Measurements from ENCODE around the gene SETX. TPM values are rescaled to one million over a fixed set of nuclear protein-coding genes. Genes with fewer than 3 reads are reported as not detected.
A peak's percentile ranks its signal among the peaks of the same experiment; 100 is the strongest.

The SETX gene
- total and polyA plus RNA-seq, 3 experiments from 2014 or later = 32.4 to 39.3 (median 37.3) TPM

GRCh38 chr9:132230605-132231004, 124.2 kb downstream of the SETX start:
- DNase-seq = no peak
- H3K36me3 Mint-ChIP-seq = no peaks in the 10 kb centered on the region
- H3K9me3 Mint-ChIP-seq = no peaks in the 10 kb centered on the region
- H3K4me1 ChIP-seq (ENCODE audit: insufficient read depth, low read length) = no peaks in the 10 kb centered on the region
- no peaks in the 10 kb centered on the region for H3K4me1 Mint-ChIP-seq
- no peak overlapping the region for H3K4me3 ChIP-seq (ENCODE audit: low read length)
- POLR2A ChIA-PET = no interaction called here
- no peaks in the 10 kb centered on the region for H3K9me3 ChIP-seq (ENCODE audit: low read length)
- H3K36me3 ChIP-seq (ENCODE audit: insufficient read depth, low read length) = no peaks in the 10 kb centered on the region
- no peak overlapping the region for H3K27ac Mint-ChIP-seq
- no peak overlapping the region for H3K27ac ChIP-seq (ENCODE audit: low read depth, low read length)
- H3K27me3 Mint-ChIP-seq = peaks cover 2 to 3% of the 10 kb centered on the region in 2 donors
- H3K4me3 Mint-ChIP-seq = no peak overlapping the region
- H3K27me3 ChIP-seq (ENCODE audit: insufficient read depth, low read length, poor library complexity, severe bottlenecking) = no peaks in the 10 kb centered on the region
- CTCF ChIA-PET = no interaction called here

- Mint-ChIP-seq H3K4me1 (no peaks in the 10 kb centered on the region), H3K4me3 (no peak overlapping the region), H3K27me3 (peaks cover 0 to 3% of the 10 kb centered on the region in 2 donors), H3K27ac (peak overlapping the region in 1 of 8 donors; percentile 91), H3K36me3 (no peaks in the 10 kb centered on the region), H3K9me3 (no peaks in the 10 kb centered on the region)
- DNase-seq = no peak
- ChIA-PET POLR2A (no interaction called here), CTCF (no interaction called here)
- H3K27ac ChIP-seq (ENCODE audit: low read depth, low read length) = no peak overlapping the region
- no peaks in the 10 kb centered on the region for H3K27me3 ChIP-seq (ENCODE audit: insufficient read depth, low read length, poor library complexity, severe bottlenecking)
- no peaks in the 10 kb centered on the region for H3K4me1 ChIP-seq (ENCODE audit: insufficient read depth, low read length)
- H3K4me3 ChIP-seq (ENCODE audit: low read length) = no peak overlapping the region
- no peaks in the 10 kb centered on the region for H3K9me3 ChIP-seq (ENCODE audit: low read length)
- H3K36me3 ChIP-seq (ENCODE audit: insufficient read depth, low read length) = no peaks in the 10 kb centered on the region
Observed at GRCh38 chr9:132228062-132228461, 126.7 kb downstream of the SETX start.

- no peaks in the 10 kb centered on the region for H3K4me1 Mint-ChIP-seq
- H3K9me3 Mint-ChIP-seq = no peaks in the 10 kb centered on the region
- Histone ChIP-seq H3K27ac (ENCODE audit: low read depth, low read length) (no peak overlapping the region), H3K27me3 (ENCODE audit: insufficient read depth, low read length, poor library complexity, severe bottlenecking) (no peaks in the 10 kb centered on the region), H3K9me3 (ENCODE audit: low read length) (no peaks in the 10 kb centered on the region), H3K4me3 (ENCODE audit: low read length) (no peak overlapping the region), H3K36me3 (ENCODE audit: insufficient read depth, low read length) (no peaks in the 10 kb centered on the region), H3K4me1 (ENCODE audit: insufficient read depth, low read length) (no peaks in the 10 kb centered on the region)
- H3K36me3 Mint-ChIP-seq = no peaks in the 10 kb centered on the region
- ChIA-PET POLR2A (no interaction called here), CTCF (no interaction called here)
- no peak overlapping the region for H3K4me3 Mint-ChIP-seq
- H3K27me3 Mint-ChIP-seq = peaks cover 0 to 3% of the 10 kb centered on the region in 2 donors
- H3K27ac Mint-ChIP-seq = no peak overlapping the region
- DNase-seq = no peak
Observed at GRCh38 chr9:132226571-132227430, 128.0 kb downstream of the SETX start.

- Histone ChIP-seq H3K27ac (ENCODE audit: low read depth, low read length) (no peak overlapping the region), H3K36me3 (ENCODE audit: insufficient read depth, low read length) (no peaks in the 10 kb centered on the region), H3K4me1 (ENCODE audit: insufficient read depth, low read length) (no peaks in the 10 kb centered on the region), H3K4me3 (ENCODE audit: low read length) (no peak overlapping the region), H3K9me3 (ENCODE audit: low read length) (no peaks in the 10 kb centered on the region), H3K27me3 (ENCODE audit: insufficient read depth, low read length, poor library complexity, severe bottlenecking) (no peaks in the 10 kb centered on the region)
- no peak overlapping the region for H3K4me3 Mint-ChIP-seq
- no peaks in the 10 kb centered on the region for H3K36me3 Mint-ChIP-seq
- H3K27me3 Mint-ChIP-seq = peaks cover 3 to 4% of the 10 kb centered on the region in 2 donors
- ChIA-PET CTCF (no interaction called here), POLR2A (no interaction called here)
- no peak overlapping the region for H3K27ac Mint-ChIP-seq
- H3K9me3 Mint-ChIP-seq = no peaks in the 10 kb centered on the region
- H3K4me1 Mint-ChIP-seq = no peaks in the 10 kb centered on the region
- DNase-seq = no peak
Observed at GRCh38 chr9:132224645-132225044, 130.1 kb downstream of the SETX start.

GRCh38 chr9:132221941-132222340, 132.8 kb downstream of the SETX start:
- no peaks in the 10 kb centered on the region for H3K36me3 ChIP-seq (ENCODE audit: insufficient read depth, low read length)
- no peak overlapping the region for H3K27ac Mint-ChIP-seq
- H3K4me3 ChIP-seq (ENCODE audit: low read length) = no peak overlapping the region
- H3K27me3 Mint-ChIP-seq = peaks cover 3 to 4% of the 10 kb centered on the region in 2 donors
- no peaks in the 10 kb centered on the region for H3K27me3 ChIP-seq (ENCODE audit: insufficient read depth, low read length, poor library complexity, severe bottlenecking)
- H3K4me1 ChIP-seq (ENCODE audit: insufficient read depth, low read length) = no peaks in the 10 kb centered on the region
- no peaks in the 10 kb centered on the region for H3K9me3 ChIP-seq (ENCODE audit: low read length)
- no peaks in the 10 kb centered on the region for H3K9me3 Mint-ChIP-seq
- H3K4me1 Mint-ChIP-seq = no peaks in the 10 kb centered on the region
- H3K36me3 Mint-ChIP-seq = no peaks in the 10 kb centered on the region
- H3K27ac ChIP-seq (ENCODE audit: low read depth, low read length) = no peak overlapping the region
- H3K4me3 Mint-ChIP-seq = no peak overlapping the region
- ChIA-PET CTCF (no interaction called here), POLR2A (no interaction called here)
- no peak for DNase-seq

- Mint-ChIP-seq H3K9me3 (no peaks in the 10 kb centered on the region), H3K36me3 (no peaks in the 10 kb centered on the region), H3K27ac (no peak overlapping the region), H3K4me3 (no peak overlapping the region), H3K27me3 (peaks cover 0 to 4% of the 10 kb centered on the region in 2 donors), H3K4me1 (no peaks in the 10 kb centered on the region)
- DNase-seq = no peak
- Histone ChIP-seq H3K36me3 (ENCODE audit: insufficient read depth, low read length) (no peaks in the 10 kb centered on the region), H3K4me3 (ENCODE audit: low read length) (no peak overlapping the region), H3K4me1 (ENCODE audit: insufficient read depth, low read length) (no peaks in the 10 kb centered on the region), H3K27ac (ENCODE audit: low read depth, low read length) (no peak overlapping the region), H3K9me3 (ENCODE audit: low read length) (no peaks in the 10 kb centered on the region), H3K27me3 (ENCODE audit: insufficient read depth, low read length, poor library complexity, severe bottlenecking) (no peaks in the 10 kb centered on the region)
- ChIA-PET POLR2A (no interaction called here), CTCF (no interaction called here)
Observed at GRCh38 chr9:132218208-132218607, 136.6 kb downstream of the SETX start.

- CTCF ChIA-PET = no interaction called here
- H3K27ac ChIP-seq (ENCODE audit: low read depth, low read length) = no peak overlapping the region
Observed at GRCh38 chr9:132216861-132217619, 137.7 kb downstream of the SETX start.

GRCh38 chr9:132214027-132214622, 140.7 kb downstream of the SETX start:
- CTCF ChIA-PET = no interaction called here
- Histone ChIP-seq H3K4me3 (ENCODE audit: low read length) (no peak overlapping the region), H3K9me3 (ENCODE audit: low read length) (no peaks in the 10 kb centered on the region), H3K27ac (ENCODE audit: low read depth, low read length) (no peak overlapping the region), H3K27me3 (ENCODE audit: insufficient read depth, low read length, poor library complexity, severe bottlenecking) (no peaks in the 10 kb centered on the region), H3K36me3 (ENCODE audit: insufficient read depth, low read length) (no peaks in the 10 kb centered on the region), H3K4me1 (ENCODE audit: insufficient read depth, low read length) (no peaks in the 10 kb centered on the region)
- Mint-ChIP-seq H3K4me1 (no peaks in the 10 kb centered on the region), H3K27ac (no peak overlapping the region), H3K36me3 (no peaks in the 10 kb centered on the region), H3K4me3 (no peak overlapping the region), H3K27me3 (peaks cover 0 to 3% of the 10 kb centered on the region in 2 donors), H3K9me3 (no peaks in the 10 kb centered on the region)
- DNase-seq = no peak
- POLR2A ChIA-PET = no interaction called here

More at GRCh38 chr9:132216861-132217619, 137.7 kb downstream of the SETX start:
- Mint-ChIP-seq H3K36me3 (no peaks in the 10 kb centered on the region), H3K4me1 (no peaks in the 10 kb centered on the region), H3K9me3 (no peaks in the 10 kb centered on the region), H3K27ac (peak overlapping the region in 1 of 8 donors; percentile 66), H3K4me3 (no peak overlapping the region), H3K27me3 (peaks cover 0 to 7% of the 10 kb centered on the region in 2 donors)
- H3K27me3 ChIP-seq (ENCODE audit: insufficient read depth, low read length, poor library complexity, severe bottlenecking) = no peaks in the 10 kb centered on the region
- DNase-seq = no peak
- no peak overlapping the region for H3K4me3 ChIP-seq (ENCODE audit: low read length)
- no peaks in the 10 kb centered on the region for H3K4me1 ChIP-seq (ENCODE audit: insufficient read depth, low read length)
- H3K36me3 ChIP-seq (ENCODE audit: insufficient read depth, low read length) = no peaks in the 10 kb centered on the region
- POLR2A ChIA-PET = no interaction called here
- H3K9me3 ChIP-seq (ENCODE audit: low read length) = no peaks in the 10 kb centered on the region

All from CD8-positive, alpha-beta memory T cell (primary cell).